Activated CD8-positive, alpha-beta memory T cell treated with anti-CD3 and anti-CD28 coated beads for 36 hours (primary cell): ENCODE data around the gene KSR2. TPM values are rescaled to one million over a fixed set of nuclear protein-coding genes. Genes with fewer than 3 reads are reported as not detected.
"Not testable (repeated sequence)": the region's sequence is repeated elsewhere in the genome, so short reads cannot be mapped to it uniquely, and the experiment has no call there.

Experiments
- CTCF ChIA-PET: fragments of 350-600 bp; sonication (Branson Sonifier 250); formaldehyde crosslinking; loops from one replicate; lab custom pipeline; 2021; ENCODE audit warnings: antibody characterized with exemption; lab: Charles Lee
- POLR2A ChIA-PET: fragments of 350-600 bp; sonication (Branson Sonifier 250); formaldehyde crosslinking; loops from one replicate; lab custom pipeline; 2021; ENCODE audit warnings: antibody characterized with exemption; lab: Charles Lee
- total RNA-seq, 2 experiments: library from RNA; stranded (reverse); gene quantifications; one replicate each; pipeline ENCODE4 v1.2.3, GENCODE V29; 2021

The KSR2 gene
- total RNA-seq, 2 experiments from 2014 or later, result 0.02 TPM; not detected in 1

DNA sequence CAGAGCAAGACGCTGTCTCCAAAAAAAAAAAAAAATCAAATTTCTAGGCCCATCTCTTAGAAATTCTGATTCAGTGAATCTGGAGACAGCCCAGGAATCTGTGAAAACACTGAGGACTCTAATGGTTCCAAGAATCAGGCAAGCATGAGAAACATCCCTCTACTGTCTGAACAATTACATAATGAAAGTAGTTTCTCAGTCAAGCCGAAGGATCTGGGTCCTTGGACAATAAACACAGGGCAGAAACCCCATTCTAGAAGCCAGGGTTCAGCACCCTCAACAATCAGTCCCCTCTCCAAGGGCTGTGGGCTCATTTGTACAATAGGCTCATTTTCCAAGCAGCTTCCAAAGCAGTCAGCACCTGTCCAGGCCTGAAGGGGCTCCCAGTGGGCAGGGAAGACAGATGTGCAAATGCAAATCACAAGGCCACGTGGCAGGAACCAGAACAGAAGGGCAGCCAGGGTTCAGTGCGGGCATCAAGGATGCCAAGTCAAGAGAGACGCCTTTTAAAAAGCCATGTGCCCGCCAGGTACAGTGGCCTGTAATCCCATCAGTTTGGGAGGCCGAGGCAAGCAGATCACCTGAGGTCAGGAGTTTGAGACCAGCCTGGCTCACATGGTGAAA is 96.1 kb downstream of the KSR2 start:
- ChIA-PET POLR2A (interaction anchor here (0.6 kb wide), 1 partner anchor 1755 kb away, joined by 4 read pairs; no protein-coding TSS in a partner anchor), CTCF (interaction anchor here (0.6 to 1.2 kb wide), 4 partner anchors 23 to 434 kb away, joined by 3 read pairs; no protein-coding TSS in a partner anchor)

- CTCF ChIA-PET, result no interaction called here
- POLR2A ChIA-PET, result interaction anchor here (0.5 kb wide), 1 partner anchor 328 kb away, joined by 8 read pairs; no protein-coding TSS in a partner anchor
These were observed 99.2 kb downstream of the KSR2 start for GRCh38 chr12:117869551-117869950.

DNA sequence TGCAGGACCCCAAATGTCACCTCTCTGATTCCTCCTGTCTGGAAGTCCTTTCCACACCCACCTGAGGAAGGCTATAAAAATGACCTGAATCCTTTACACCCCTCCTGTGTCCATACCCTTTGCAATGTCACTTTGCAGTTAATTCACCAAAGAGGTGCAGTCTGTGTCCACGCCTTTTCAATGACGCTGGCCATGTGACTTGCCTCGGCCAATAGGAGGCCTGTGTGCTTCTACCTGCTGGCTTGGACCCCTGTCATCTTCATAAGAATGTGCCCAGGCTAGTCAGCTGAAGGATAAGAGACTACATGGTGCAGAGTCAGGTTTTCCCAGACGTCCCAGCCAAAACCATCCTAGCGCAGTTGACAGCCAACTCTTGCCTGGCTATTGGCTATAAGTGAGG is 101.4 kb downstream of the KSR2 start:
- ChIA-PET POLR2A (no interaction called here), CTCF (no interaction called here)

DNA sequence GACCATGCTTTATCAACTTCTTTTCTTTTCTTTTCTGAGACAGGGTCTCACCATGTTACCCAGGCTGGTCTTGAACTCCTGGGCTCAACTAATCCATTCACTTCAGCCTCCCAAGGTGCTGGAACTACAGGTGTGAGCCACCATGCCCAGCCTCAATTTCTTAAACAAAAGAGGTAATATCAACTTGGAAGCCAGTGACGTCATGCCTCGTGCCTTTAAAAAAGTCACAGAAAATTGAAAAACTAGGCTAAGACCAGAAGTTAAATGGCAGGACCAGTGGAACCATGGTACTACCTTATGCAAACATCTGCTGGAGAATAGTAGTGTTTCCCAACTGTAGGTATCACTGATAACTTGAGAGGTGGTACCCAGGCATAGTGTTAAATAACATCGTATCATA is 103.3 kb downstream of the KSR2 start:
- CTCF ChIA-PET, result no interaction called here

GRCh38 chr12:117863002-117863709 is 105.6 kb downstream of the KSR2 start:
- ChIA-PET CTCF (no interaction called here), POLR2A (no interaction called here)

More for the DNA sequence above, 103.3 kb downstream of the KSR2 start:
- POLR2A ChIA-PET, result no interaction called here

DNA sequence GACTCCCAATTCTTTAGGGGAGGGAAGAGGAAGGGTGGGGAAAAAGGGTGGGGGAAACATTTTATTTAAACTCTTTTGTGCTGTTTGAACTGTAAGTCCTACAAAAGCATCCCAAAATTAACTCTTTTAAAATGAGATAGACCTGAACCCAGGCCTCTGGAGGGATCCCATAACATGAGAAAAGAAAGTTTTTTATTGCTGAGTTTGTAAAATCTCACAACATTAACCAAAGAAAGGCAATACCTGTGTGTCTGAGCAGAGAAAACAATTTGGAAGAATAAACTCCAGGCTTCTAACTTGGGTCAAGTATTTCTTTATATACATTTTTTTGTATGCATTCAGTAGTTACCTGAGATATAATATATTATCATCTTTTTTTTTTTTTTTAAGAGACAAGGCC is 107.1 kb downstream of the KSR2 start:
- ChIA-PET CTCF (interaction anchor here (0.7 kb wide), 1 partner anchor 175 kb away, joined by 4 read pairs; no protein-coding TSS in a partner anchor), POLR2A (no interaction called here)

GRCh38 chr12:117860787-117861290 is 108.0 kb downstream of the KSR2 start:
- POLR2A ChIA-PET, result not testable (repeated sequence)

GRCh38 chr12:117860111-117860510 is 108.7 kb downstream of the KSR2 start:
- CTCF ChIA-PET, result no interaction called here
- POLR2A ChIA-PET, result no interaction called here

More at GRCh38 chr12:117860787-117861290, 108.0 kb downstream of the KSR2 start:
- CTCF ChIA-PET, result not testable (repeated sequence)

DNA sequence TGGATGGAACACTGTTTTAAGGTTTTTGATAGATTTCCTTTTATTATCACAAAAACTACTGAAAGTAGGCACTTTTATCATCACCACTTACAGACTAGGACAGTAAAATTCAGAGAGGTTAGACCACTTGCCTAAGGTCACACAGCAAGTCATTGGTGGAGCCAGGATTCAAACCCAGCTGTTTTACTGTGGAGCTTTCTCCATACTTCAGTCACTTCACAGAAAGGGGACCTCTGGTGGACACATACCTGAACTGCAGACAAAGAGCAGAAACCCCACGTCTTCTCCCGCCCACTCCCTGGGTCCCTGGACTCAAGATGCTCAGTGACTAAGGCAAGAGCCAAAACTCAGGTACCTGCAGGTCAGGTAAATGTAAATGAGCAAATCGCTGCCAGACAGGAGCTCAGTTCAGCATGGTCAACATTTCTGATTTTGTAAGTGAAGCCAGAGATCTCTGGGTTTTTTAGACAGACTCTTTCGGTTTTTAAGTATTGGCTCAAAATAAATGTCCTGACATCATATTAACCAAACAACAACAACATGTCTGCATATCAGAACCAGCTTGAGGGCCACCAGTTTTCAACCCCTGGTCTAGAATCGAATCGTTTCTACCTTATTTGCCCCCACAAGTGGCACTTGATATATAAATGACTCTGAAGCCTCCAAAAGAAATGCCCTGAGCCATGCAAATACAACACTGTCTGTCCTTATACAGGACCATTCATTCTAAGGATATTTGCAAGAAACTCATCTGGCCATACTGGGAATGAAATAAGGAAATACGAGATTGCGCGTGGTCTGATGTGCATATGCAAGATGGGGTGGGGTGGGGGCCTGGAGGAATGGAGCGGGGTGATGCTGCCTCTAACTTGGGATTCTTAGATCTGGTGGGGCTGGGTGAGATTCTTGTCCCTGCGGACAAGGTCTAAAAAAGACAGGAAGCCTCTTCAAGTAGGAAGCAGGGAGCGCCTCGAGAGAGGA is 110.9 kb downstream of the KSR2 start:
- POLR2A ChIA-PET, result no interaction called here
- CTCF ChIA-PET, result interaction anchor here (0.6 to 1.4 kb wide), 4 partner anchors 13 to 174 kb away, joined by 3 to 5 read pairs (median 4); partner anchors contain the start of gene RFC5

GRCh38 chr12:117857139-117857538 is 111.7 kb downstream of the KSR2 start:
- POLR2A ChIA-PET, result not testable (repeated sequence)
- CTCF ChIA-PET, result interaction anchor here (0.5 to 1.4 kb wide), 4 partner anchors 12 to 211 kb away, joined by 3 to 5 read pairs (median 4); partner anchors contain the start of gene RFC5

- ChIA-PET POLR2A (no interaction called here), CTCF (interaction anchor here (0.7 to 0.9 kb wide), 2 partner anchors 18 to 83 kb away, joined by 3 read pairs; no protein-coding TSS in a partner anchor)
These were observed 113.6 kb downstream of the KSR2 start for GRCh38 chr12:117855165-117855564.

DNA sequence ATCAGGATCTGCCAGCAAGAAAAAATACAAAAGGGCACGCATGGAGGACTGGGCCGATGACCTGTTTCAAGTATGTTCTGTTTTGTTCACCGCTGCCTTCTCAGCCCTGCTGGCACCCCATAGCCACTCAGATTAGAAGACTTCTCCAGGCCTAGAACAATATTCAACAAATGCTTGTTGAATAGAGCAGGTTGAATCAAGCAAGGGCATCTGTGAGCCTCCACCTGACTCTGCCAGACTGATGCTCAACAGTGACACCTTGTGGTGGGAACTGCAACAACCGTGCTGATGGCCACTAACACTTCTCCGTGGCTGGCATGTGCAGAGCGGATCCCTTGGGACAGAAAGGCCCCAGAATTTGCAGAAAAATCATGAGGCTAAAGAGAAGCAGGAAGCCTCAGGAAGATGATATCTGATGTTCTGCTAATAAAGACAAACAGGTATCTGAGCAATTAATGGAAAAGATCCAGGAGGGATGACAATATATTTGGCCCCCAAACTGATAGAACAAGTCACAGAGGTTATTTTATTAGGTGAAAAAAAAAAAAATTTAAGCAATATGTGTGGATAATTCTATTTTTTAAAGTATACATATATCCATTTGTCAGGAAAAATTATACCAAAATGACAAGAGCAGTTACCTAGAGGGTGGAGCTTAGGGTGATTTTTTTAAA is 114.3 kb downstream of the KSR2 start:
- ChIA-PET POLR2A (no interaction called here), CTCF (interaction anchor here (0.7 to 0.9 kb wide), 2 partner anchors 17 to 83 kb away, joined by 3 read pairs; no protein-coding TSS in a partner anchor)

DNA sequence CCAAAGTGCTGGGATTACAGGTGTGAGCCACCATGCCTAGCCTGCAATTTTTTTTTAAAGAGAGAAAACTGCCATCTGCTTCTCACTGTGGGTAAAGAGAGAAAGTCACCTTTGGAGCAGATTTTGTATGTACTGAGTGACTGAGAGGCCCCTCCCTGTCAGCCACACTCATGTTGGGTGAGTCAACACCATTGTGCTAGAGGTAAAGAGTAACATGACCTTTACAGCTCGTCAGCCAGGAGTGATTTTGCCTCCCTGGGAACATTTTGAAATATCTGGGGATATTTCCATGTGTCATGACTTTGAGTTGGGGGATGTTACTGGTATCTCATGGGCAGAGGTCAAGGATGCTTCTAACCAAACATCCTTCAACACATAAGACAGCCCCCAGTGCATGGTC is 115.2 kb downstream of the KSR2 start:
- POLR2A ChIA-PET, result no interaction called here
- CTCF ChIA-PET, result no interaction called here

DNA sequence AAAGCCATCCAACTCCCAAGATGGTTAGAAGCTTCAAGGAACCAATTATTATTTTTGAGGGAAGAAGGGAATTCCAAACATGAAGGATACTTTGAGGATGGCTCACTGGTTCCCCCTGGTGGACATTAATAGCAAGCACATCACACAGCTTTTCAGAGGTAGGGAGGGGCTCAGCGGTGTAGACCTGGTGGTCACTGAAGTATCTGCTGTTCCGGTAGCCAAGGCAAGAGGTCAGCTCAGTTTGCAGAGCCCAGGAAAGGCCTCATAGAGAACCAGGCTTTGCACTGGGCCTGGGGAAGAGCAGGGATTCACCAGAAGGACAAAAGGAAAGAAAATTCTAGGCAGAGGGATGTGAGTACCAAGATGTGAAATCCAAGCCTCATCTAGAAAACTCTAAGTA is 118.7 kb downstream of the KSR2 start:
- CTCF ChIA-PET, result interaction anchor here (0.9 to 2.6 kb wide), 3 partner anchors 13 to 630 kb away, joined by 3 to 17 read pairs (median 3); no protein-coding TSS in a partner anchor

GRCh38 chr12:117847371-117847770 is 121.4 kb downstream of the KSR2 start:
- POLR2A ChIA-PET, result no interaction called here
- CTCF ChIA-PET, result no interaction called here

More for the DNA sequence above, 118.7 kb downstream of the KSR2 start:
- POLR2A ChIA-PET, result interaction anchor here (0.6 kb wide), 1 partner anchor 650 kb away, joined by 3 read pairs; no protein-coding TSS in a partner anchor

- CTCF ChIA-PET, result interaction anchor here (1.0 kb wide), 1 partner anchor 12 kb away, joined by 3 read pairs; no protein-coding TSS in a partner anchor
- POLR2A ChIA-PET, result no interaction called here
These were observed 123.4 kb downstream of the KSR2 start for GRCh38 chr12:117845271-117845904.

- ChIA-PET POLR2A (no interaction called here), CTCF (interaction anchor here (1.0 kb wide), 1 partner anchor 10 kb away, joined by 3 read pairs; no protein-coding TSS in a partner anchor)
These were observed 124.5 kb downstream of the KSR2 start for GRCh38 chr12:117844114-117844830.
